ENCODE data around the gene NFASC. TPM values are rescaled to one million over a fixed set of nuclear protein-coding genes. Genes with fewer than 3 reads are reported as not detected.

Gene NFASC
- total RNA-seq, 2 donors from 2014 or later = 57.1 to 76.8 TPM

DNA sequence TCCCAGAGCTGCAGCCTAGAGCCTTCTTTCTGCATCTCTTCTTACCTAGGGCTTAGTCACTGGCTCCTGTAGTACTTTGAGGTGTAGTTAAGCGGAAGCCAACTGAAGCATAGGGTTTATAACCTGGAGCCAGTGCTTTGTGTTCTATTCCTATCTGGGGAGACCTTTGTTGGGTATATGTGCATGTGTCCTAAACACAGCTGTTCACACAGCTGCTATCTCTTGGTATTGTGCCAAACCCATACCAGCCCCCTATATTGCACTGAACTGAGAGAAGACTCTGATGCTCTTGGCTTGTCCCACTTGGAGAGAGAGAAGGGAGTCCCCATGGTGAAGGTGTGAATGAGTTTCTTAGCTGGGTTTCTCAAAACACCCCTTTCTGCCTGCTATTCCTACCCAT lies 17.2 kb upstream of the NFASC start:
- no peak for DNase-seq (ENCODE audit: low spot score)
- intact Hi-C loops (cut with DNase I) = no loop called here

DNA sequence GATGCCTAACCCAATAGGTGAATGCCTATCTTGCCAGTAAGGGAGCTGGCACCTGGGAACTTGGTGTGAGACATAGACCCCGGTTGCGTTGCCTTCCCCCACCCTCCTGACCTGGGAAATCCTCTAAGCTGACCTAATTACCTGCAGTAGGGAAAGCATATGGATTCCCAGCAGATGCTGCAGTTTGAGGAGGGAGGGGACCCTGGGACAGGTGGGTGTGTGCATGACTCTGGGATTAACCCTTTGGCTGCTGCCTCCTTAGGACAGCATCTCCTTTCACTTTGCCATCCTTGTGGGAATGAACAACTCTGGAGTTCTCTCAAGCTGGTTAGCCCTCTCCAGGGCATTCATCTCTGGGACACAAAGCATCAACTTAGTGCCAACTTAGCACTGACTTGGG lies 16.4 kb upstream of the NFASC start:
- intact Hi-C loops (cut with DNase I) = no loop called here
- DNase-seq (ENCODE audit: low spot score) = no peak

GRCh38 chr1:204858363-204858821 lies 12.3 kb upstream of the NFASC start:
- no peak for DNase-seq (ENCODE audit: low spot score)
- intact Hi-C loops (cut with DNase I) = no loop called here

GRCh38 chr1:204859861-204860267 lies 10.8 kb upstream of the NFASC start:
- intact Hi-C loops (cut with DNase I) = no loop called here
- no peak for DNase-seq (ENCODE audit: low spot score)

- DNase-seq (ENCODE audit: low spot score) = no peak
- intact Hi-C loops (cut with DNase I) = no loop called here
These were observed 7.6 kb upstream of the NFASC start for GRCh38 chr1:204863024-204863423.

DNA sequence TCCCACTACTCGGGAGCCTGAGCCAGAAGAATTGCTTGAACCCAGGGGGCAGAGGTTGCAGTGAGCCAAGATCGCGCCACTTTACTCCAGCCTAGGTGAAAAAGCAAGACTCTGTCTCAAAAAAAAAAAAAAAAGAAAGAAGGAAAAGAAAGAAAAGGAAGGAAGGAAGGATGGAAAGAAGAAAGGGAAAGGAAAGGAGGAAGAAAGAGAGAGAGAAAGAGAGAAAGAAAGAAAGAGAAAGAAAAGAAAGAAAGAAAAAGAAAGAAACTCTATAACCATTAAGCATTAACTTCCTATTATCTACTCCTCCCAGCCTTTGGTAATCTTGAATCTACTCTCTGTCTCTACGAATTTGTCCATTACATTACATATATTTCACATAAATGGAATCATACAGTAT lies 6.9 kb upstream of the NFASC start:
- DNase-seq (ENCODE audit: low spot score) = no peak
- intact Hi-C loops (cut with DNase I) = no loop called here

GRCh38 chr1:204866051-204866596 lies 4.5 kb upstream of the NFASC start:
- DNase-seq (ENCODE audit: low spot score) = no peak
- intact Hi-C loops (cut with DNase I) = no loop called here

- no peak for DNase-seq (ENCODE audit: low spot score)
- intact Hi-C loops (cut with DNase I) = no loop called here
These were observed 3.5 kb upstream of the NFASC start for GRCh38 chr1:204867203-204867602.

DNA sequence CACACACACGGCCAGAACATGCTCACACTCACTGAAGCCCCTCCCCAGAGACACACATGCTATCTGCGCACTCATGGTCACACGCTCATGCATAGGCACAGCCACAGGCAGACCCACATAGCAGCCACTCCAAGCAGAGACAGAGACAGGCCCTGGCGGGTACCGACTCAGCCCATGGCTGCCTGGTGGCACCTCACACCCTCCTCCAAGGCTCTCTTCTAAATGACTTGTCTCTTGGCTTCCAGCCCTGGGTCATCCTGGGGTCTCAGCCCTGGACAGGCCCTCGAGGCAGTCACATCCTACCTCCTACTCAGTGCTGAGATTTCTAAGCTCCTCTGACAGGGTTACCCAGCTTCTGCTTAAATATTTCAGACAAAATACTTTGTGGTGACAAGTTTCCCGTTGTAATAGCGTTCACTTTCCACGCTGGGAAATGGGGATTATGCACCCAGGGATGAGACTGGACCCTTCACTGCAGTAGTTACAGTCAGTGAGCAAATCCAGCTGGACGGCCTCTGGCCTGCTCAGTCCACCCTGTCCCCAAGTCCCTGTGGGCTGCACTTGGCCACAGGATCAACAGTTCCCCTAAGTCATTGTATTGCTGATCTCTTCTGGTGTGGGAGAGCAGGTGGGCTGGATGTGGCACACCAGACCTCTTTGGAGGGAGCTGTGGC lies 2.9 kb upstream of the NFASC start:
- intact Hi-C loops (cut with DNase I) = no loop called here
- no peak for DNase-seq (ENCODE audit: low spot score)

- intact Hi-C loops (cut with DNase I) = no loop called here
- no peak for DNase-seq (ENCODE audit: low spot score)
These were observed 2.3 kb upstream of the NFASC start for GRCh38 chr1:204868340-204868700.

GRCh38 chr1:204869097-204869496 lies 1.6 kb upstream of the NFASC start:
- intact Hi-C loops (cut with DNase I) = no loop called here
- DNase-seq (ENCODE audit: low spot score) = no peak

DNA sequence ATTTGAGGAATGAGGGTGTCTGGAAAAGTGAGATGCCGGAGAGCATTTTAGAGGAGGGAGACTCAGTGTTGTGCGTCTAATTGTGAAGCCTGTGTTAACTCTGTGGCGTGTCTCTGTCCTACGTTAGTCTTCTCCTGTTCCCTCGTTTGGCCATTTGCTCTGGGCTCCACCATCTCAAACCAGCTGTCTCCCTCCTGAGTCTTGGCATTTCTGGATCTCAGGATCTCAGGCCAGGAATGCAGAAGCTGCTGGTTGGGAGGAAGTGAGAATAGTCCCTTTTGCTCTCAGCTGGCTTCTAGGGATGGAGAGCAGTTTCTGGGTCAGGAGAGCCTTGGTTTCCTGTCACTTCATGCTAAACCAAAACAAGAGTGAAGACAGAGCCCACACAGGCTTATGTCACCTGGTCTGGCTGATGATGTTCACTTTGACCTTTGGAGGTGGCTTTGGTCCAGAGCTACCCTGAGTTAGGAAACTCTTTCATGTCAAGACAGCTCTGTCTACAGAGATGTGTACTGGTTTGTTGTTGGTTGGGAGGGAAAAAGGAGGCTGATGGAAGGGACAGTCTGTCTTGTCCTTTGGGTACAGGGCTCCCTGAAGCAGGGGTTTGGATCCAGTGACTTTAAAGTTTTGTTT lies 859 bp downstream of the NFASC start:
- intact Hi-C loops (cut with DNase I) = loop anchor here in 1 of 2 donors (1.0 kb wide), 1 partner anchor 41 kb away; no protein-coding TSS in a partner anchor
- DNase-seq (ENCODE audit: low spot score) = no peak

GRCh38 chr1:204872262-204872881 lies 1.7 kb downstream of the NFASC start:
- intact Hi-C loops (cut with DNase I) = no loop called here
- peak; percentile 58 for DNase-seq (ENCODE audit: low spot score)

DNA sequence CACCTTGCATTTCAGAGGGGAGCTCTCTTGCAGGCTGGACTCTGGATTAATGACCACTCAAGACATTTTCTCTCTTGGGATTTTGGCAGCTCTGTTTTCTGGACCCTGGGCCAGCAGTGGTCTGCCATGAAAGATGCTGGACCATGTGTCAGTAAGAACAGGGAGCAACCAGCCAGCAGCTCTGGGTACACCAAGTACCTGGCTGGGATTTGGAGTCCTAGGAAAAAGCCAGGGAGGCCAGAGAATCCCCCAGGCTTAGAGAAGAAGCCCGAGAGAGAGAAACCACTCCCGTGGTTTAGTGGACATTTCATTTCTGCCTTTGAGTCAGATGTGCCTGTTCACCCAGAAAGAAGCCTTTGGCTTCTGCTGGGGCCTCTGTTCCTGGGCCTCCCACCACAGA lies 2.5 kb downstream of the NFASC start:
- intact Hi-C loops (cut with DNase I) = no loop called here
- peak; percentile 41 for DNase-seq (ENCODE audit: low spot score)

DNA sequence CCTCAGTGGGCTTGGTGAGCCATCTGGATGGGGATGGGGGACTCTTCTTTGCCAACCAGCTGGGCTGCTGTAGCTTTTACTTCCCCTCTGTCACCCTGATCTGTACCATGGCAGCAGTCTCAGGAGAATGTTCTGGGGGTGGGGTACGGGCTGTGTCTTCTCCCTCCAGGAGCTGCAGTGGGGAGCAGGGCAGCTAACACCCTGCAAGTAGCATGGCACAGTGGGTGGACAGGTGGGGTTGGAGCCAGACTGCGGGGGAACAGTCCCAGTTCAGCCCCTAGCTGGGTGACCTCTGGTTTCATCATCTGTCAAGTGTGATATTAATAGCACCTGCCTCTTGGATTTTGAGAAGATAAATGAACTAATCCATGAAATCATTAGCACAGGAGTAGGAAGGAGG lies 3.1 kb downstream of the NFASC start:
- intact Hi-C loops (cut with DNase I) = no loop called here

DNA sequence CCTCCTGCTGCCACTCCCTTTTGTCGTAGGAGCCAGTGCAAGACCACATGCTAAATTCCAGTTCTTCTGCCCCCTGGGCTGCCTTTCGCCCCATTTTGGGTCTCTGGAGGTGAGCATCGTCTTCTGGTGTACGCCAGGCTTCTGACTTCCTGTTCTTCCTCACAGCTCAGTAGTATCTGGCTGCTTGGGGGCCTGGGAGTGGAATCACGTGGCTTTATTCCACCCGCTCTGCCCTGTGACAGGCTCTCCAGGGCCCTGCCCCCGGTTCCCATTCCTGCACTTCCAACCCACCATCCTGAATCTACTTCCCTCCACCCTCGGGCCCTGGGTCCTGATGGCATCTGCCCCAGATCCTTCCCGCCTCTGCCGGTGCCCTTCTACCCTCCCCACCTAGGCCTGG lies 3.6 kb downstream of the NFASC start:
- no peak for DNase-seq (ENCODE audit: low spot score)
- intact Hi-C loops (cut with DNase I) = no loop called here

More for the DNA sequence above, 3.1 kb downstream of the NFASC start:
- no peak for DNase-seq (ENCODE audit: low spot score)

- DNase-seq (ENCODE audit: low spot score) = no peak
- intact Hi-C loops (cut with DNase I) = no loop called here
These were observed 4.6 kb downstream of the NFASC start for GRCh38 chr1:204875255-204875654.

GRCh38 chr1:204878621-204879234 lies 8.1 kb downstream of the NFASC start:
- intact Hi-C loops (cut with DNase I) = no loop called here

DNA sequence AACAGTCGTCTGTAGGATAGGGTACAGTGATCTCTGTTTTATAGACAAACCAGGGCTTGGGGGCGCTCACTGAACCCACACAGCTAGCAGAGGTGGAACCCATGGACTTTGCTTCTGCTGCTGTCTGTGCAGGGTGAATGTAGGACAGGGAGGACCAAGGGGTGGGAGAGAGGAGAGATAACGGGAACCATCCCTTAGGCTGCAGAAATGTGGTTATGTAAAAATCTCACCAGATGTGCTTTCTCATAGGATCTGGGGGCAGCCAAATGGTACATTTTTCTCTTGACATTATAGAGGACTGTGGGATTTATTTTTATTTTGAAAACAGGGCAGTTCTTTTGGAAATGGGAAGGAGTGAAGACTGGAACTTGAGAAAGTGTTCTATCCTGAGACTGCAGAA lies 8.7 kb downstream of the NFASC start:
- DNase-seq (ENCODE audit: low spot score) = peak; percentile 57
- intact Hi-C loops (cut with DNase I) = no loop called here

More at GRCh38 chr1:204878621-204879234, 8.1 kb downstream of the NFASC start:
- DNase-seq (ENCODE audit: low spot score) = no peak

GRCh38 chr1:204880906-204881305 lies 10.2 kb downstream of the NFASC start:
- intact Hi-C loops (cut with DNase I) = no loop called here
- peak; percentile 37 for DNase-seq (ENCODE audit: low spot score)
